ENCODE data around the gene SORBS1. TPM values are rescaled to one million over a fixed set of nuclear protein-coding genes. Genes with fewer than 3 reads are reported as not detected.

The SORBS1 gene
- total RNA-seq, 4 donors from 2014 or later, result 23.3 to 359 (median 72.2) TPM

- H3K27me3 ChIP-seq, result no peaks in the 10 kb centered on the region
- intact Hi-C loops (cut with DNase I), result no loop called here
- no peak for DNase-seq
- peaks cover 0 to 62% (median 25%) of the 10 kb centered on the region in 3 donors for H3K4me1 ChIP-seq
- no peaks in the 10 kb centered on the region for H3K9me3 ChIP-seq
- H3K4me3 ChIP-seq, result peak overlapping the region in 1 of 4 donors; percentile 3
- no peak for TF ChIP-seq POLR2A (IDR thresholded peaks at IDR 0.05)
- peak overlapping the region in 2 of 4 donors; percentile 2 to 40 for H3K27ac ChIP-seq
- 22 to 27% methylated on average over 6 of the region's 6 CpGs for WGBS, 2 donors
- H3K36me3 ChIP-seq, result peaks cover 0 to 47% (median 0%) of the 10 kb centered on the region in 3 donors
Observed at GRCh38 chr10:95394161-95394880, 166.8 kb downstream of the SORBS1 start.

GRCh38 chr10:95392681-95393164, 168.4 kb downstream of the SORBS1 start:
- TF ChIP-seq POLR2A (IDR thresholded peaks at IDR 0.05) (no peak), CTCF (IDR thresholded peaks at IDR 0.05) (no peak)
- no peak for DNase-seq
- no peaks in the 10 kb centered on the region for H3K9me3 ChIP-seq
- intact Hi-C loops (cut with DNase I), result no loop called here
- H3K27ac ChIP-seq, result peak overlapping the region in 3 of 4 donors; percentile 12 to 66 (median 50)
- peaks cover 0 to 78% (median 30%) of the 10 kb centered on the region in 3 donors for H3K4me1 ChIP-seq
- no peaks in the 10 kb centered on the region for H3K27me3 ChIP-seq
- H3K4me3 ChIP-seq, result no peak overlapping the region
- 71 to 74% methylated on average over 7 of the region's 7 CpGs for WGBS, 2 donors
- H3K36me3 ChIP-seq, result peaks cover 0 to 34% (median 0%) of the 10 kb centered on the region in 3 donors

- intact Hi-C loops (cut with DNase I), result no loop called here
- 58 to 63% methylated on average over 3 of the region's 3 CpGs for WGBS, 2 donors
- H3K27me3 ChIP-seq, result no peaks in the 10 kb centered on the region
- peak overlapping the region in 1 of 4 donors; percentile 66 for H3K27ac ChIP-seq
- H3K4me1 ChIP-seq, result peaks cover 0 to 83% (median 34%) of the 10 kb centered on the region in 3 donors
- no peak overlapping the region for H3K4me3 ChIP-seq
- no peaks in the 10 kb centered on the region for H3K9me3 ChIP-seq
- peaks cover 0 to 30% (median 0%) of the 10 kb centered on the region in 3 donors for H3K36me3 ChIP-seq
- no peak for DNase-seq
- TF ChIP-seq POLR2A (IDR thresholded peaks at IDR 0.05), result no peak
Observed at GRCh38 chr10:95392217-95392584, 169.0 kb downstream of the SORBS1 start.

GRCh38 chr10:95391581-95392216, 169.5 kb downstream of the SORBS1 start:
- no peaks in the 10 kb centered on the region for H3K9me3 ChIP-seq
- peaks cover 0 to 88% (median 35%) of the 10 kb centered on the region in 3 donors for H3K4me1 ChIP-seq
- no peak overlapping the region for H3K4me3 ChIP-seq
- H3K36me3 ChIP-seq, result peaks cover 0 to 25% (median 0%) of the 10 kb centered on the region in 3 donors
- TF ChIP-seq CTCF (IDR thresholded peaks at IDR 0.05) (no peak), POLR2A (IDR thresholded peaks at IDR 0.05) (no peak)
- H3K27ac ChIP-seq, result peak overlapping the region in 2 of 4 donors; percentile 26 to 66
- H3K27me3 ChIP-seq, result no peaks in the 10 kb centered on the region
- no peak for DNase-seq
- WGBS, 2 donors, result 53 to 58% methylated on average over 4 of the region's 4 CpGs
- intact Hi-C loops (cut with DNase I), result no loop called here

- Histone ChIP-seq H3K9me3 (no peaks in the 10 kb centered on the region), H3K4me3 (no peak overlapping the region), H3K36me3 (peaks cover 0 to 19% (median 0%) of the 10 kb centered on the region in 3 donors), H3K27me3 (no peaks in the 10 kb centered on the region), H3K4me1 (peaks cover 0 to 91% (median 35%) of the 10 kb centered on the region in 3 donors), H3K27ac (peak overlapping the region in 3 of 4 donors; percentile 26 to 66 (median 53))
- intact Hi-C loops (cut with DNase I), result no loop called here
- no peak for DNase-seq
- 47 to 63% methylated on average over 1 of the region's 1 CpG for WGBS, 2 donors
- TF ChIP-seq POLR2A (IDR thresholded peaks at IDR 0.05) (no peak), CTCF (IDR thresholded peaks at IDR 0.05) (no peak)
Observed at GRCh38 chr10:95391164-95391563, 170.0 kb downstream of the SORBS1 start.

- Histone ChIP-seq H3K27ac (peak overlapping the region in 3 of 4 donors; percentile 40 to 66 (median 57)), H3K4me3 (no peak overlapping the region), H3K36me3 (peaks cover 0 to 13% (median 0%) of the 10 kb centered on the region in 3 donors), H3K9me3 (no peaks in the 10 kb centered on the region), H3K4me1 (peaks cover 0 to 86% (median 35%) of the 10 kb centered on the region in 3 donors), H3K27me3 (no peaks in the 10 kb centered on the region)
- intact Hi-C loops (cut with DNase I), result no loop called here
- TF ChIP-seq POLR2A (IDR thresholded peaks at IDR 0.05), result no peak
- no peak for DNase-seq
- WGBS, 2 donors, result 76 to 95% methylated on average over 3 to 4 of the region's 4 CpGs
Observed at GRCh38 chr10:95389982-95390381, 171.2 kb downstream of the SORBS1 start.
